Measurements from ENCODE around the gene MLH3.
"Not testable (repeated sequence)": the region's sequence is repeated elsewhere in the genome, so short reads cannot be mapped to it uniquely, and the experiment has no call there.

Gene MLH3

DNA sequence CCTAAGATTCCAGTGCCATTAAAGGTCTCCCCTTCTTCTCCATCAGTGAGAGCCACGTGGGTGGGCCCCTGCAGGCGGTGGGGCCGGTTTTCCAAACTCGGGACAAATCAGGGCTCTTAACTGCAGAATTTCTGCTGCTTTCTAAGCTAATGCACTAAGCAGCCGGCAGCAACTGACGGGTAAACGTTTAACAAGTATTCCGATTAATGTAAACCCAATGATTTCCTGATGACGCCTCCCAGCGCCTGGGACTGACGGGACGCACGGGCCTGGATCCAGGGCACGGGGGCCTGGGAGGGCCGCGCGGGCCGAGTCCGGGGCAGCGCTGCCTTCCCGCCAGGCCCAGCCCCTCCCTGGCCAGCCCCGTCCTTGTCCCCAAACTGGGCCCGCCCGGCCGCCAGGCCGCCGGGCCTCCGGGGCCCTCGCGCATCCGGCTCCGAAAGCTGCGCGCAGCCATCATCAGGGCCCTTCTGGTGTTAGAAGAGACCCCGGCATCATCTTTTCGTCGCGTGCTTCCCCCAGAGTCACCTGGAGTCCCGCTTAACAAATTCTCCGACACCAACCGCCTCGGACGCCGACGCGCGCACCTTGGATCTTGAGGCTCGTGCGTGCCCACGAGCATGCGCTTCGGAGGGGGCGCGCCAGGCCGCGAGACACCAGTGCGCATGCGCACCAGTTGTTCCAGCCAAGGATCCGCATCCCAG lies at the start of gene MLH3:
Gene MLH3 (minus strand): TSS at position 616 of the 704 bp plus-strand sequence. CDS start 1,812 bp downstream, outside the sequence.
- peak; percentile 95 for DNase-seq

DNA sequence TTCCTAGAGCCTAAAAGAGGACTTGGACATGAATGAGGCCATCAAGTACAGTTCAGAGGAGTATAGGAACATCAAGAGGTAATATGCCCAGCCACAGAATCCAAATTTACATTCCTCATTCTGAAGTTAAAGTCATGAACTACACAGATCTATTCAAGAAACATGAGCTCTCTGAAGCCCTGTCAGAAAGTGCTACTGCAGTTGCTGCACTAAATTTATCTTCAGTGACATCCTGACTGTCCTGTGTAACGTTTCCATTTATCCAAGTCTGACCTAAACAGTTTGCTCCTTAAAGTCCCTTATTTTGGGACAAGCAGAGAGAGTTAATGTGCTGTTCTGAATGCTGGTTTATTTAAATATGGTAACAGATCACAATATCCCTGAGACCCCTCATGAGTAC lies 47.4 kb upstream of the MLH3 start:
- no peak for DNase-seq

DNA sequence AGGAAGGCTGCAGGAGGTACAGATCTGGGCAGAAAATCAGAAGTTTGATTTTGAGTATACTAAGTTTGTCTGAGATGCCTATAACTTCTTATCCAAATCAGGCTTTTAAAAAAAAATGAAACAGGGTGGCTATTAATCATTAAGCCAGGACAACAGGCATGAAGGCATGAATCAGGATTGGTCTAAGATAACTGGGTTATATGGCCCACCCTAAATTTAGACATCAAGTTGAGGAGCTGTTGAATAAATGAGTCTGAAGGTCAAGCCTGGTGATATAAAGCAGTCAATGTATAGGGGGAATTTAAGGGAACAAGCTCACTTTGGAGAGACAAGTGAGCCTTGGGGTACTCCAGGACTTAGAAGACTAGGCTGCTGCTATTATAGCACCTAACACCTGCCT lies 46.9 kb upstream of the MLH3 start:
- DNase-seq: no peak

DNA sequence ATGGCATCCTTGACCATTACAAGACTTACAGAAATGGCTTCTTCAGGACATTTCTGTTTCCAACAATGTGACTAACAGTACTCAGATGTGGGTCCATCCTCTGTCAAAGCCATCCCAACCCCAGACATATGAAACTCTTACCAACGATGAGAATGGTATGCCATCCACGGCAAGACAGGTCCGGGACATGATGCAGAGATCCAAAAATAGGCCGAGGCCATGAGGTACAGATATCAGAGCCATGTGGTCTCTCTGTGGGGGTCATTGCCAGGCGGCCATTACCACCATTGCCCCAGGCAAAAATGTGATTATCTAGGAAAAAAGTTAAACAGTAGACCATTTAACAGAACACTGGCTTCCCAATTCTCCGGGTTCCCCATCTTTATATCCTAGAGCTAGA lies 45.7 kb upstream of the MLH3 start:
- DNase-seq: no peak

DNA sequence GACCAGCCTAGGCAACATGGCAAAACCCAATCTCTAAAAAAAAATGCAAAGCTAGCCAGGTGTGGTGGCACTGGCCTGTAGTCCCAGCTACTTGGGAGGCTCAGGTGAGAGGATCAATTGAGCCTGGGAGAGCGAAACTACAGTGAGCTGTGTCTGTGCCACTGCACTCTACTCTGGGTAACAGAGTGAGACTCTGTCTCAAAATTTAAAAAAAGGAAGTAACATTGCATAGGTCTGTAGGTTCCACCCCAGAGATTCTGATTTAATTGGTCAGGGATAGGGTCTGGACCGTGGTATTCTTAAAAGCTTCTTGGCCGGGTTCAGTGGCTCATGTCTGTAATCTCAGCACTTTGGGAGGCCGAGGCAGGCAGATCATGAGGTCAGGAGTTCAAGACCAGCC lies 44.4 kb upstream of the MLH3 start:
- no peak for DNase-seq

- no peak for DNase-seq
Measured at GRCh38 chr14:75094896-75095295, 43.6 kb upstream of the MLH3 start.

- no peak for DNase-seq
Measured at GRCh38 chr14:75092698-75093097, 41.4 kb upstream of the MLH3 start.

- DNase-seq: no peak
Measured at GRCh38 chr14:75091251-75091650, 40.0 kb upstream of the MLH3 start.

GRCh38 chr14:75090353-75090752 lies 39.1 kb upstream of the MLH3 start:
- no peak for DNase-seq

DNA sequence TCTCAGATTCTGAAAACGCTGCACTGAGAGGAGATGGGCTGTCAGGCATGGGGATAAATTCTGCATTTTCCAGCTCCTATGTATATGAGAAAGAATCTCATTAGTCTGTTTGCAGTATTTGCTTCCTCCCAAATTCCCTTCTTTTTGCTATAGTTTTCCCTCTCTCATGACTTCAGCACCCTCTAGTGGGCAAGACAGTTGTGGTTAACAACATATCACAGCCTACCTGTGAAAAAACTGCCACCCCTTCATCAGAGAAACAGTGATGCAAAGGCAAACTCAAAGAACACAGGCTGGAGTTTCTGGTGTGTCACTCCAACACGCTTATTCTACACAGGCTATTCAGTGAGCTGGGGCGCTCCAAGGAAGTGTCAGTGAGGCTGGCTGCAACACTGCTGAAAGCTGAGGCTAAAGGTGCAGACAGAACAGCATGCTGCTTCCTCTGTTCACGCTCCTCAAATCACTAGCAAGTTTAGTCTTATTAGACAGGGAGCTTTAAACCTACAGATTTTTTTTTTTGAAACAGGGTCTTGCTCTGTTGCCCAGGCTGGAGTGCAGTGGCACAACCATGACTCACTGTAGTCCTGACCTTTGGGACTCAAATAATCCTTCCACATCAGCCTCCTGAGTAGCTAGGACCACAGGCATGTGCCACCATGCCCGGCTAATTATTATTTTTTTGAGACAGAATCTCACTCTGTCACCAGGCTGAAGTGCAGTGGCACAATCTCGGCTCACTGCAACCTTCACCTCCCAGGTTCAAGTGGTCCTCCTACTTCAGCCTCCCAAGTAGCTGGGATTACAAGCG lies 37.5 kb upstream of the MLH3 start:
- peak; percentile 59 for DNase-seq

GRCh38 chr14:75088153-75088552 lies 36.9 kb upstream of the MLH3 start:
- no peak for DNase-seq

- DNase-seq: no peak
Measured at GRCh38 chr14:75084513-75084912, 33.2 kb upstream of the MLH3 start.

DNA sequence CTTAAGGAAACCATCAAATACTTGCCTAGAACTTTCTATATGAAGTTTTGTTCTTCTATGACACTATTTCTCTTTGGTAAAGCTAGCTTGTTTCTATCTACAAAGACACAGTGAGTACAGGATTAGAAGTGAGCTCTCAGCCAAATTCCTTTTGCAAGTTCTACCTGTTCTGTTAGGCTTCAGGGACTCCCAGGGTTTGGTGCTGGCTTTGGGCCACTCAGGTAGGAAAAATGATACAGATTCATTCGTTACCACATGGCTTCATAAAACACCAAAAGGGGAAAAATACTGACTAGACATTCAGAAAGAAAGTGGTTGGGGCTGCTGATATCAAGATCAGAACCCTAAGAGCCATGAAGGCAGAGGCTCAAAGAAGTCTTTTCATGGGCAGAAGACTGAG lies 32.0 kb upstream of the MLH3 start:
- DNase-seq: no peak

DNA sequence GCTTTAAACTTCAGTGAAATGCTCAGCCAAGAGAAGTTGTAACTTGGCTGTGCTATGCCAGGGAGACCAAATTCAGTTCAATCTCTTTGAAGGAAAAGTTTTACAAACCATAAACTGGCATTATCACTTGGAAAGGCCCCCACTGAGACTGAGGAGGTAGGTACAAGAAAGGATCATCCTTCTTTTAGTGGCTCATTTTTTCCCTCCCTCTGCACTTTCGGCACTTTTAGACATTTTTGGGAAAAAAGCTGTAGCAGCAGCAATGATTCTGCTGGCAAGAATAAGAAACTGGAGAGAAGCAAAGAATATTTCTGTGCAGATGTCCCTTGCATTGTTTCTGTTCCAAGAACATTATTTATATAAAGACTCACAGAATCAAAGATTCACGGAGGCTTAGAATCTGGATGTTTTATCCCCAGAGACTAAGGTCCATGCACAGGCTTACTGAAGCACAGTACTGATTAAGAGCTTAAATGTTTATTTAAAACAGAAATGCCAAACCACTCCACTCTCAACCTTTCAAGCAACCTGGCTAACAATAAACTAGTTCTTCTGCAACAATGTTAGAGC lies 30.5 kb upstream of the MLH3 start:
- DNase-seq: no peak

- DNase-seq: no peak
Measured at GRCh38 chr14:75079521-75079920, 28.3 kb upstream of the MLH3 start.

DNA sequence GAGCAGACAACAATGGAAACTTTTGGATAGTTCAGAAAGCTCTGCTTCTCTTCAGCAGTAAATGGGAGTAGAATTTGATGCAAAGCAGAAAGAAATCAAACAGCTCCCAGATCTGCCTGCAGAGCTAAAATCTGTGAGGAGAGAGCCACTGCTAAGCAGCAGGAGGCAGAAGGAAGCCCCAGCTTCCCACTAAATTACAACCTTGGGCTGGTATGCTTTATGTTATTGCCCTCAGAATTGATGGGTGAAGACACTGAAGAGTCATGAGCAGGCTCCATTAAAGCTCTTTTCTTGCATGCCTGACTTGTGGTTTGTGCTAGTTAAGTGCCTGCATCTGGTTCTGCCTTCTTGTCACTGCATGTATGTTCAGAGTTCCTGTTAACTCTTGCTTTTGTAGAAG lies 26.5 kb upstream of the MLH3 start:
- DNase-seq: no peak

DNA sequence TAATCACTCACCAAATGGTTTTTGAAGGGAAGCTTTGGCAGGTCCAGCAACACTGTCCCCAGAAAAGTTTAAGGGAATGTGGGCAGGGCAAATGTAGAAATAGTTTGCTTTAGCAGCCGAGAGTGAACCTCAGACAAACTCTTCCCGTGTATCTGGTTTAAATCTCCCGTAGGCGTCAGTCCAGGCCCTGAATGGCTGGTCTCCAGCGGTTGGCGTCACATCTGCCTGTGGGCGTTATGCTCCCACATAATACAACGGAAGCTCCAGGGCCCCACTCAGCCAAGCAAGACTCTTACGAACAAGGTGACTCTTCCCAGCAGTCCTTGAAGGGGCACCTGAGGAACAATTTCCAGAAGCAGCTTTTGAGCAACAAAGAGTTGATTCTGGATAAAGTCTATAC lies 19.1 kb upstream of the MLH3 start:
- DNase-seq: no peak

DNA sequence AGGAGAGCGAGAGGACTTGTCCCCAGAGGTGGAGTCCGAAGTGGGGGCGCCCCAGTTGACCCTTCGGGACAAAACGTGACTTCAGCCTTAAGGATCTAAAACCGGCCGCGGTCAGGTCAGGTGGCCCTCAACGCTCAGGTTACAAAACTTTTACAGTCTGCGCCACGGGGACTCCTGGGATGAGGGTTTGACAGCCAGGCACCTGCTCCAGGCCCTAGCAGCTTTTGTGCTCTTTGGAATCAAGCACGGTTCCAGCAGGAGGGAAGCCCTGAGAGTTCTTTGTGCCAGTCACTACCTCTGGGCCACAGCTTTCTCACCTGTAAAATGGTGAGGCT lies 18.5 kb upstream of the MLH3 start:
- peak; percentile 95 for DNase-seq

DNA sequence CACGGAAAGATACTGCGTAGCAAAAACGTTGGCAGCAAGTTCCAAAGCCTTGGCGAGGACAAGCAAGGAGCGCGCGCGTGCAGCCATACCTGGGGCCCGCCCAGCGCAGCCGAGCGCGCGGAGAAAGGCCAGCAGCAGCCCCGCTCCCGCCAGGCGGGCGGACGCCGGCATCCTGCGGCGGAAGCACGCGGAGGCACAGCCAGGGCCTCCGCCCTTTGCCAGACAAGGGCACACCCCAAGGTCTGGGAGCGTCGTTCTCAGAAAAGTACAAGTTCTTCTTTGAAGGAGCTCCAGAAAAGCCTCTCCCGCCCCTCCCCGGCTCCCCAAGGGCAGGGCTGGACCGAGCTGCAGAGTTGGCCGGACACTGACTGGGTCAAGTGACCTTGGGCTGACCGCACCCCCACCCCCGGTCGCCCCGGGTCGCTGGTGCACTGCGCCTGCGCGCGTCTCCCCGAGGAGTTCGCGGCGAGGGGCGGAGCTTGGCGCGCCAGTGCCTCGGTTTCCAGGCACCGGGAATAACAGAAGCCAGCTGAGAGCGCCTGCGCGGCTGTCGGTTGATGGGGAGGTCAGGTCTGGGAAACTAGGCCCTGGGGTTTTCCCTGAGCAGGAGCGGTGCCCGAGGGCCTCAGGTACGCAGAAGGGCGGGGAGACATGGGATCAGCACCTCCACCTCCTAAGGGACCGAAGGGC lies 18.0 kb upstream of the MLH3 start, which contains the start of gene ZC2HC1C:
Gene ZC2HC1C (plus strand): TSS at position 521 of the 690 bp plus-strand sequence. CDS start 933 bp downstream, outside the sequence.
- DNase-seq: peak; percentile 97

- no peak for DNase-seq
Measured at GRCh38 chr14:75068294-75069120, 17.2 kb upstream of the MLH3 start.

GRCh38 chr14:75067765-75068164 lies 16.5 kb upstream of the MLH3 start:
- DNase-seq: not testable (repeated sequence)

- DNase-seq: no peak
Measured at GRCh38 chr14:75067212-75067611, 15.9 kb upstream of the MLH3 start.

DNA sequence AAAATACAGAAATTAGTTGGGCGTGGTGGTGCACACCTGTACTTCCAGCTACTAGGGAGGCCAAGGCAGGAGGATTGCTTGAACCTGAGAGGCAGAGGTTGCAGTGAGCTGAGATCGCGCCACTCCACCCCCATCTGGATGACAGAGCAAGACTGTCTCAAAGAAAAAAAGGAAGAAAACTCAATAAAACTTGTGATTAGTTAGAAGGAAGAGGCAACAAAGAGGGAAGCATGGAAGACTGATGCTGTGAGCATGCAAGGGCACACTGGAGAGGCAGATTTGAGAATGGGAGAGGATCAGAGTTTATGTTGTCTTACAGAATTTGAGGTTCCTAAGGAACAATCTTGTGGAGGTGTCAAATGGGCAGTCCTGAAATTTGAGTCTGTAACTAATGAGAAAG lies 15.4 kb upstream of the MLH3 start:
- no peak for DNase-seq
